Fibroblast of pulmonary artery (primary cell): ENCODE results near the gene LRP10.
"Not testable (repeated sequence)": the region's sequence is repeated elsewhere in the genome, so short reads cannot be mapped to it uniquely, and the experiment has no call there.

Experiments
- DNase-seq: peaks from one replicate; pipeline ENCODE4 v3.0.0-alpha.2; 2010; ENCODE audit warnings: low read depth
- H3K4me3 ChIP-seq: replicated peaks from 2 replicates; pipeline ENCODE4 v1.5.1; 2011; ENCODE audit warnings: low read depth, mild to moderate bottlenecking, control low read depth, low read length, moderate library complexity
- CTCF ChIP-seq: IDR thresholded peaks from 2 replicates; pipeline ENCODE4 v1.5.1; 2011; ENCODE audit warnings: mild to moderate bottlenecking, control low read depth, low read length, inconsistent platforms; ENCODE audit errors: missing control alignments

Gene LRP10

GRCh38 chr14:22903742-22904087 lies 32.2 kb downstream of the LRP10 start:
- DNase-seq, result no peak
- no peak for TF ChIP-seq CTCF
- no peak overlapping the region for H3K4me3 ChIP-seq

- DNase-seq, result no peak
These were observed 34.1 kb downstream of the LRP10 start for GRCh38 chr14:22905627-22906026.

GRCh38 chr14:22906073-22906472 lies 34.5 kb downstream of the LRP10 start:
- no peak overlapping the region for H3K4me3 ChIP-seq
- TF ChIP-seq CTCF, result no peak
- no peak for DNase-seq

More at GRCh38 chr14:22905627-22906026, 34.1 kb downstream of the LRP10 start:
- no peak for TF ChIP-seq CTCF
- H3K4me3 ChIP-seq, result no peak overlapping the region

DNA sequence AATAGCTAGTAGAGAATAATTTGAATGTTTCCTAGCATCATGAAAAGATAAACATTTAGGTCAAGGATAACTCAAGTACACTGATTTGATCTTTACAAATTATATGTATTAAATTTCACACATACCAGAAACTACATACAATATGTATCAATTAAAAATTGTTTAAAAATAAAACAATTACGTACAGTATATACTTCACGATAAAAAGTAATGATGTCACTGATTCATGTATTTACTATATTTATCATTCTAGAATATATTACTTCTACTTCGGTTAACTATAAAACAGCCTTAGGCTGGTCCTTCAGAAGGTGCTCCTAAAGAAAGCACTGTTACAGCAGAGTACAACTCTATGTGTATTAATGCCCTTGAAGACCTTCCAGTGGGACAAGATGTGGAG lies 35.9 kb downstream of the LRP10 start:
- H3K4me3 ChIP-seq, result no peak overlapping the region
- TF ChIP-seq CTCF, result no peak
- no peak for DNase-seq

- no peak for DNase-seq
- H3K4me3 ChIP-seq, result no peak overlapping the region
- TF ChIP-seq CTCF, result no peak
These were observed 37.1 kb downstream of the LRP10 start for GRCh38 chr14:22908601-22909000.

DNA sequence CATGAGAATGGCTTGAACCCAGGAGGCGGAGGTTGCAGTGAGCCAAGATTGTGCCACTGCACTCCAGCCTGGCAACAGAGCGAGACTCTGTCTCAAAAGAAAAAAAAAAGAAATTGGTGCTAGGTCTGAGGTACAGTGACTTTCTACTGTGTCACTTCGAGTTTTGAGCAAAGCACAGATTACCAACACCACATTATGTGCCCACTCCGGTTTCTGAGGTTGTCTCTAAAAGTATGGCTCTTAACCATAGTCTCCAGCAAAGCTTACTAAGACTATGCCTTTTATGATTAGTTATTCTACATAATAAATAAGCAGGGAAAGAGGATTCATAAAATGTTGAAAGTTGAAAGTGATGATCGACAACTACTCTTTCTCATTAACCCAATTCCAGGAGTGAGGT lies 39.4 kb downstream of the LRP10 start:
- TF ChIP-seq CTCF, result no peak

DNA sequence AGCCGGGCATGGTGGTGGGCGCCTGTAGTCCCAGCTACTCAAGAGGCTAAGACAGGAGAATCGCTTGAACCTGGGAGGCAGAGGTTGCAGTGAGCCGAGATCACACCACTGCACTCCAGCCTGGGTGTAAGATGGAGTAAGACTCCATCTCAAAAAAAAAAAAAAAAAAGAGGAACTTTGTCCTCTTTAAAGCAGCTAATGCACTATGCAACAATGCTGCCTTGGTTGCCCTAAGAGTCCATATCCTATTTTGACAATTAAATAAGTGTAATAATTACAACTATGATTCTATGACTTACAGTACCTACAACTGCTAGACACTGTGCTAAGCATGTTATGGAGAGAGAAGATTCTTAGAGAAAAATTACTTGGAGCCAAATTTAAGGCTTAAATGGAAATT lies 43.3 kb downstream of the LRP10 start:
- H3K4me3 ChIP-seq, DNase-seq: not testable (repeated sequence)

More for the DNA sequence above, 39.4 kb downstream of the LRP10 start:
- no peak for DNase-seq
- no peak overlapping the region for H3K4me3 ChIP-seq
